ENCODE data around the gene PANX3.

Gene PANX3

GRCh38 chr11:124633355-124633754 is 22.1 kb downstream of the PANX3 start:
- Mint-ChIP-seq H3K36me3 (ENCODE audit: low read depth) (peaks cover 53% of the 10 kb centered on the region), H3K27me3 (no peaks in the 10 kb centered on the region), H3K4me1 (no peaks in the 10 kb centered on the region), H3K9me3 (no peaks in the 10 kb centered on the region), H3K4me3 (no peak overlapping the region), H3K27ac (no peak overlapping the region)
- DNase-seq = no peak
- no peak for ATAC-seq

- ATAC-seq (no peak), DNase-seq (no peak)
- Mint-ChIP-seq H3K4me3 (no peak overlapping the region), H3K36me3 (ENCODE audit: low read depth) (peaks cover 40% of the 10 kb centered on the region), H3K9me3 (no peaks in the 10 kb centered on the region), H3K4me1 (no peaks in the 10 kb centered on the region), H3K27me3 (no peaks in the 10 kb centered on the region), H3K27ac (peak overlapping the region; percentile 29)
Measured at GRCh38 chr11:124635932-124636331, 24.7 kb downstream of the PANX3 start.

GRCh38 chr11:124638500-124638899 is 27.3 kb downstream of the PANX3 start:
- Mint-ChIP-seq H3K27ac (no peak overlapping the region), H3K4me1 (no peaks in the 10 kb centered on the region), H3K36me3 (ENCODE audit: low read depth) (peaks cover 22% of the 10 kb centered on the region), H3K4me3 (no peak overlapping the region), H3K9me3 (no peaks in the 10 kb centered on the region), H3K27me3 (no peaks in the 10 kb centered on the region)
- ATAC-seq (no peak), DNase-seq (no peak)

- peaks cover 16% of the 10 kb centered on the region for H3K36me3 Mint-ChIP-seq (ENCODE audit: low read depth)
- H3K4me1 Mint-ChIP-seq = no peaks in the 10 kb centered on the region
- no peak overlapping the region for H3K27ac Mint-ChIP-seq
- H3K9me3 Mint-ChIP-seq = no peaks in the 10 kb centered on the region
- no peaks in the 10 kb centered on the region for H3K27me3 Mint-ChIP-seq
- H3K4me3 Mint-ChIP-seq = no peak overlapping the region
- no peak for ATAC-seq
- DNase-seq = no peak
Measured at GRCh38 chr11:124639186-124639585, 28.0 kb downstream of the PANX3 start.

- peaks cover 15% of the 10 kb centered on the region for H3K36me3 Mint-ChIP-seq (ENCODE audit: low read depth)
- no peak for ATAC-seq
- no peaks in the 10 kb centered on the region for H3K27me3 Mint-ChIP-seq
- no peak overlapping the region for H3K4me3 Mint-ChIP-seq
- H3K4me1 Mint-ChIP-seq = no peaks in the 10 kb centered on the region
- H3K9me3 Mint-ChIP-seq = no peaks in the 10 kb centered on the region
- no peak for DNase-seq
- no peak overlapping the region for H3K27ac Mint-ChIP-seq
Measured at GRCh38 chr11:124640666-124641065, 29.4 kb downstream of the PANX3 start.

- Mint-ChIP-seq H3K9me3 (no peaks in the 10 kb centered on the region), H3K27ac (no peak overlapping the region), H3K4me3 (no peak overlapping the region), H3K27me3 (no peaks in the 10 kb centered on the region), H3K4me1 (peaks cover 3% of the 10 kb centered on the region), H3K36me3 (ENCODE audit: low read depth) (peaks cover 3% of the 10 kb centered on the region)
- ATAC-seq (no peak), DNase-seq (no peak)
Measured at GRCh38 chr11:124642628-124643027, 31.4 kb downstream of the PANX3 start.

- peaks cover 3% of the 10 kb centered on the region for H3K4me1 Mint-ChIP-seq
- no peaks in the 10 kb centered on the region for H3K9me3 Mint-ChIP-seq
- no peaks in the 10 kb centered on the region for H3K27me3 Mint-ChIP-seq
- H3K27ac Mint-ChIP-seq = no peak overlapping the region
- peaks cover 3% of the 10 kb centered on the region for H3K36me3 Mint-ChIP-seq (ENCODE audit: low read depth)
- ATAC-seq (no peak), DNase-seq (no peak)
- H3K4me3 Mint-ChIP-seq = no peak overlapping the region
Measured at GRCh38 chr11:124643042-124643604, 31.9 kb downstream of the PANX3 start.

GRCh38 chr11:124643605-124644425 is 32.6 kb downstream of the PANX3 start:
- no peak overlapping the region for H3K27ac Mint-ChIP-seq

GRCh38 chr11:124644426-124645280 is 33.4 kb downstream of the PANX3 start:
- Mint-ChIP-seq H3K36me3 (ENCODE audit: low read depth) (no peaks in the 10 kb centered on the region), H3K4me3 (no peak overlapping the region), H3K4me1 (peaks cover 3% of the 10 kb centered on the region), H3K27ac (no peak overlapping the region), H3K27me3 (no peaks in the 10 kb centered on the region), H3K9me3 (no peaks in the 10 kb centered on the region)
- DNase-seq (peak; percentile 18), ATAC-seq (no peak)

More at GRCh38 chr11:124643605-124644425, 32.6 kb downstream of the PANX3 start:
- Mint-ChIP-seq H3K4me3 (no peak overlapping the region), H3K27me3 (no peaks in the 10 kb centered on the region), H3K9me3 (no peaks in the 10 kb centered on the region), H3K4me1 (peaks cover 3% of the 10 kb centered on the region), H3K36me3 (ENCODE audit: low read depth) (no peaks in the 10 kb centered on the region)
- ATAC-seq = no peak
- DNase-seq = no peak

- Mint-ChIP-seq H3K4me1 (peaks cover 3% of the 10 kb centered on the region), H3K27ac (no peak overlapping the region), H3K4me3 (no peak overlapping the region), H3K36me3 (ENCODE audit: low read depth) (no peaks in the 10 kb centered on the region), H3K9me3 (no peaks in the 10 kb centered on the region), H3K27me3 (no peaks in the 10 kb centered on the region)
- DNase-seq (no peak), ATAC-seq (no peak)
Measured at GRCh38 chr11:124646148-124646547, 34.9 kb downstream of the PANX3 start.

- DNase-seq (no peak), ATAC-seq (no peak)
- Mint-ChIP-seq H3K4me3 (no peak overlapping the region), H3K27me3 (no peaks in the 10 kb centered on the region), H3K27ac (no peak overlapping the region), H3K9me3 (no peaks in the 10 kb centered on the region), H3K36me3 (ENCODE audit: low read depth) (peaks cover 1% of the 10 kb centered on the region), H3K4me1 (peaks cover 3% of the 10 kb centered on the region)
Measured at GRCh38 chr11:124648610-124649009, 37.4 kb downstream of the PANX3 start.

- H3K4me3 Mint-ChIP-seq = no peak overlapping the region
- H3K27ac Mint-ChIP-seq = no peak overlapping the region
- ATAC-seq = no peak
- H3K27me3 Mint-ChIP-seq = no peaks in the 10 kb centered on the region
- DNase-seq = no peak
- H3K9me3 Mint-ChIP-seq = no peaks in the 10 kb centered on the region
- no peaks in the 10 kb centered on the region for H3K4me1 Mint-ChIP-seq
- H3K36me3 Mint-ChIP-seq (ENCODE audit: low read depth) = peaks cover 4% of the 10 kb centered on the region
Measured at GRCh38 chr11:124656774-124657630, 45.8 kb downstream of the PANX3 start.

GRCh38 chr11:124657904-124658303 is 46.7 kb downstream of the PANX3 start:
- ATAC-seq (no peak), DNase-seq (no peak)
- Mint-ChIP-seq H3K27ac (no peak overlapping the region), H3K9me3 (no peaks in the 10 kb centered on the region), H3K4me1 (no peaks in the 10 kb centered on the region), H3K36me3 (ENCODE audit: low read depth) (peaks cover 2% of the 10 kb centered on the region), H3K27me3 (no peaks in the 10 kb centered on the region), H3K4me3 (no peak overlapping the region)

GRCh38 chr11:124658501-124658900 is 47.3 kb downstream of the PANX3 start:
- no peak for ATAC-seq
- Mint-ChIP-seq H3K36me3 (ENCODE audit: low read depth) (peaks cover 2% of the 10 kb centered on the region), H3K4me3 (no peak overlapping the region), H3K27ac (no peak overlapping the region), H3K4me1 (no peaks in the 10 kb centered on the region), H3K9me3 (no peaks in the 10 kb centered on the region), H3K27me3 (no peaks in the 10 kb centered on the region)
- no peak for DNase-seq

Measured in activated naive CD8-positive, alpha-beta T cell treated with anti-CD3 and anti-CD28 coated beads, Interleukin-2, amount 50 U/mL, for 24 hours (primary cell).